Fibroblast of peridontal ligament (primary cell): ENCODE measurements around the gene SORT1.
"Not testable (repeated sequence)": the region's sequence is repeated elsewhere in the genome, so short reads cannot be mapped to it uniquely, and the experiment has no call there.

ENCODE experiments used
- DNase-seq: peaks from one replicate; pipeline ENCODE4 v3.0.0-alpha.2; 2010; ENCODE audit errors: extremely low read depth

The SORT1 gene

GRCh38 chr1:109341944-109342930, 55.5 kb downstream of the SORT1 start:
- DNase-seq: no peak

DNA sequence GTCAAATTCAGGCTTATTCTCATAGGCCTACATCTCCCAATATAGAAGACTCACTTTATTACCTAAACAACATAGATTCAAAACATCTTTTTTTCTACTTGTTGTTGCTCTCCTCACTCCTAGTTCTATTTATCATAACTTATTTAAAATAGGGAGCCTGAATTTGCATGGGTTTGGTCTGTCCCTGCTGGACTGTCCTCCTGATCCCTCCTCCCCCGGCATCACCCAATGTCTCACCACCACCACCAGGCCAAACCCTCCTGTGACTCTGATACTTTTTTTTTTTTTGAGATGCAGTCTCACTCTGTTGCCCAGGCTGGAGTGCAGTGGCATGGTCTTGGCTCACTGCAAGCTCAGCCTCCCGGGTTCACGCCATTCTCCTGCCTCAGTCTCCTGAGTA, 59.1 kb downstream of the SORT1 start:
- DNase-seq: no peak

GRCh38 chr1:109338091-109338490, 59.6 kb downstream of the SORT1 start:
- no peak for DNase-seq

DNA sequence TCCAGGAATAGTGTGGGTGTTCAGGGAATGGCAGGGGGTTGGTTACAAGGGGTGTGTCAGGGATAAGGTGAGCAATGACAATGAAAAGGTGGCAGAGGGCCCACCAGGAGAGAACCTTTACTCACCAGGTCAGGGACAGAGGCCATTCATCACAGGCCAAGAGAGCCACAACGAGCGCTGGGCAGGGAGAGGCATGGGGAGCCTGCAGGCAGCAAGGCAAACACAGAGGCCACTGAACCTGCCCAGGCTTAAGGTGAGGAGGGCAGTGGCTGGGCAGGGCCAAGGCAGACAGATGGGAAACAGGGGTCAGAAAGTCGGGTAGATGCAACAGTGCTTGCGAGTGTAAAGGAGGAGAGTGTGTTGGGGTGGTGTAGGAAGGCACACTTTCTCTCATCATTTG, 62.6 kb downstream of the SORT1 start:
- DNase-seq: no peak

- DNase-seq: no peak
Observed at GRCh38 chr1:109331113-109331512, 66.6 kb downstream of the SORT1 start.

DNA sequence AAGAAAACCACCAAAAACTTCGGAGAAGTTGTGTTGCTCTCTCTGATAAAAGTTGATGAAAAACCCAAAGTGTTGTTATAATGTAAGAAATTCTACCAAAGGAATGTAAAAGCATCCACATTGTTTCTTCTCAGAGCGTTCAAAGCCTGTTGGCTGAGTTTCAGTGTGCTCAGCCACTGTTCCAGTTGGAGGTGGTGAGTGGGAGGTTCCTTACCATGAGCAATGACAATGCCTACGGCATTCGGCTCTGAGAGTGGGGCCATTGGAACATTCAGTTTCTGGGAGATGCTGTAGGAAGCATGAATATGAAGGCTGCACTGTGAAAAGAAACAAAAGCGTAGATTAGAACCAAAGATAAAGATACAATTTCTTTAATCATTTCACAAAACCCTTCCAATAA, 70.4 kb downstream of the SORT1 start:
- DNase-seq: no peak

DNA sequence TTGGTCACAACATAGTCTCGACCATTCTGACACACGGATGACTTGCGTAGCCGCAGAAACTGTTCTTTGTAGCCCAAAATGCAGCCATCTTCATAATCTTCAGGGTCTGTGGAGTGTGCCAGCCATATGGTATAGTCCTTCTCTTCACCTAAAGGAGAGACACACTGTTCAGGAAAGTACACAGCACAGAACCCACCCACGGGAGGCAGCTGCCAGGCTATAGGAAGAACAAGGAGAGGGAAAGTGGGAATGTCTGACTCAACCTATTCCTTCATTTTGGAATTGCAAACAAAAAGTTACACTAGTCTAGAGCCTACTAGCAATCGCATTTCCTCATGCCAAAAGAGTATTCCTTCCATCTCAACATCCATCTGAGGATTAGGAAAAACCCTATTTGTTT, 74.7 kb downstream of the SORT1 start:
- no peak for DNase-seq

- no peak for DNase-seq
Observed at GRCh38 chr1:109319114-109319513, 78.6 kb downstream of the SORT1 start.

GRCh38 chr1:109316506-109316905, 81.2 kb downstream of the SORT1 start:
- DNase-seq: no peak

GRCh38 chr1:109315288-109315687, 82.4 kb downstream of the SORT1 start:
- DNase-seq: no peak

GRCh38 chr1:109314795-109315194, 82.9 kb downstream of the SORT1 start:
- peak; percentile 78 for DNase-seq

- peak; percentile 14 for DNase-seq
Observed at GRCh38 chr1:109312978-109313775, 84.5 kb downstream of the SORT1 start.

- no peak for DNase-seq
Observed at GRCh38 chr1:109312246-109312645, 85.5 kb downstream of the SORT1 start.

DNA sequence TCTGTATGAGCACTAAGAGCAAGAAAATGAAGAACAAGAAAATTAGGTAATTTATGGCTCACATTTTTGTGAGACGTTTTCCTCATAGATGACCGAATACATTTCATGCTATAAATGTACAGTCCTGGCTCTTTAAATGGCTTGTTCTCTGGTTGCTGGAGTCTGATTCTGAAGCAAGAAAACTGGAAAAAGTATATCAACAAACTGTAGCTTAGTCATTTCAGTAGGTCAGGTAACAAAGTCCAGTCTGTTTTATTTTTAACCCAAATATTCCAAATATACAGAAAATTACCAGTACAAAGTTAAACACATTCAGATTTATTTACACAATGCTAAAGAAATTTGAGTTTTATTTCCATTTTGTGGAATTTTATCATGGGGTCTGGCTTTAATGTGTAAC, 88.4 kb downstream of the SORT1 start:
- peak; percentile 35 for DNase-seq

DNA sequence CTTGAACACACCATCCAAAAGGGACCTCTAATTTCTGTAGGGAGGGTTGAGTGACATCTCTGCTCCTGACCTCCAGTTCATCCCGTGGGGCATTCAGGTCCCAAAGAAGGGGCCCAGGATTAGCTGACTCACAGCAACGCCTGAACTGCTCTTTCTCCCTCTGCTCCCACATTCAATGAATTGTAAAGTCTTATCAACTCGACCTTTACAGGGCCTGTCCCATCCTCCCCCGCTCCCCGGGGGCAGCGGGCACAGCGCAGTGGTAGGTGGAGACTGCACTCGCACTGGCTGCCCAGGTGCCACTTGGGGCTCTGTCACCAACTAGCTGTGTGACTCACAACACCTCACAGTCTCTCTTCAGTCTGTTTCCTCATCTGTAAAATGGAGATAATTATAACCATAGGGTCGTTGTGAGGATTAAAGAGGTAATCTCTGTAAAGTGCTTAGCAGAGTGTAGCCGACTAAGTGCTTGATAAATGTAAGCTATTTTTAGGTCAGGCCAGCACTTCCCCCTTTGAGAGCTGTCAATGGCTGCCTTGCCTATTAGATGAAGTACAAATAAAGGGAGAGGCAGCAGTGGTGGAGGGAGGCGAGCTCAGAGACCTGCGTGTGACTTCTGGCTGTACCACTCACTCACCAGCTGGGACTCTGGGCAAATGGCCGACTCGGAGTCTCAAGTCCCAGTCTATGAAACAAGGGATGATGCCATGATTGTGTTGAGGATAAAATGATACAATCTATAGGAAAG, 90.3 kb downstream of the SORT1 start:
- no peak for DNase-seq

- DNase-seq: no peak
Observed at GRCh38 chr1:109306832-109307273, 90.9 kb downstream of the SORT1 start, which contains the start of gene MYBPHL. Gene MYBPHL (minus strand): TSS chr1:109307011. CDS start chr1:109306991, 20 bp downstream.

GRCh38 chr1:109305991-109306390, 91.7 kb downstream of the SORT1 start:
- not testable (repeated sequence) for DNase-seq

- DNase-seq: no peak
Observed at GRCh38 chr1:109304226-109304920, 93.3 kb downstream of the SORT1 start.

DNA sequence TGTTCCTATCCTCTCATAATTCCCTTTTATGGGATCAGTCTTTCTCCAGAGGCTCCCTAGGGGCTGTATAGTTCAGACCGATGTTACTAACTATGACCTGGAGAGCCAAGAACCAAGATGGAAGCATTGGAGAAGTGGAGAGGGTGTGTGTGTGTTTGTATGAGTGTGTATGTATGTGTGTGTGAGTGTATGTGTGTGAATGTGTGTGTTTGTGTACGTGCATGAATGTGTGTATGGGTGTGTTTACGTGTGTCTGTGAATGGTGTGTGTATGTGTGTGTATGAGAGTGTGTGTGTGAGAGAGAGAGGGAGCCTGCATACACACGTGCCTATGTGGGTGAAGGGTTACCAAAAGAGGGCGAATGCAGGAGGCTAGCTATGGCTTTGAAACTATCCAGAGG, 95.8 kb downstream of the SORT1 start:
- DNase-seq: no peak

DNA sequence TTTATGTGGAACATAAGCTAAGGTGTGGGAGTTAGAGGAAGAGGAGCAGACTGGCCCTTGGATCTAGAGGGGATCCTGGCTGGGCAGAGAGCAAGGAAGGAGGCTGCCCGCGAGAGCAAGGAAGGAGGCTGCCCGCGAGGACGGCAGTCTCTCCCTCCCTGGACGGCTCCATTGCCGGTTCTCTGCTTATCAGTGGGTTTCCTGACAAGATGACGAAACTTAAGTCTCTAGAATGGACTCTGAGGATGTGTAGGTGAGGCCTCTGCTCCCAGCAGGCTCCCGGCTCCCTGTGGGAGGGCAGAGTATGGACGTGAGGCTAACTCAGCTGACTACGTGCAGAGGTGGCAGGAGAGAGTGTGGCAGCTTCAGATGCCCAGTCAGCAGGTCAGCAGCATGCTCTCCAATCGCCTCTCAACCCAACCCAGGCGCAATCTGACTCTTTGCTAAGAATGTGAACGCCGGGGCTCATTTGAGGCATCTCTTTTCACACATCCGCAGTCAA, 97.0 kb downstream of the SORT1 start:
- DNase-seq: no peak
